ENCODE results near the gene ATP8A2. TPM values are rescaled to one million over a fixed set of nuclear protein-coding genes. Genes with fewer than 3 reads are reported as not detected.

The ATP8A2 gene
- total RNA-seq, 4 donors from 2014 or later = 0.18 to 11.6 (median 1.8) TPM

DNA sequence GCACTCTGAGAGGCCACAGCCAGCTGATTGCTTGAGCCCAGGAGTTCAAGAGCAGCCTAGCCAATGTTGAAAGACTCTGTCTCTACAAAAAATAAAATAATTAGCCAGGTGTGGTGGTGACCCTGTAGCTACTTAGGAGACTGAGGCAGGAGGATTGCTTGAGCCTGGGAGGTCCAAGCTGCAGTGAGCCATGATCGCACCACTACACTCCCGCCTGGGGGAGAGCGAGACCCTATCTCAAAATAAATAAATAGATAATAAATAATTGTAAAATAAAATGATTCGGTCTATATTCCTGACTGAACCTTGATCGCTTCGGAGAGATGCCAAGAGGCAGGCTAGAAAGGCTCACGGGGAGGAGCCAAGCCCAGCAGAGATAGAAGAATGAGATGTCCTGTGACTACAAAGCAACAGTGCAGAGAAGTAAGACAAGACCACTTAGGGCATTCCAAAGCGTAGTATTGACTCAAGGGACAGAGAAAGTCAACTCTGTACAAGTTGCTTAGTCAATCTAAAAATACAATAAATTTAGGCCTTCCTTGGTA lies 667.2 kb downstream of the ATP8A2 start:
- Histone ChIP-seq H3K4me1 (no peaks in the 10 kb centered on the region), H3K36me3 (no peaks in the 10 kb centered on the region), H3K27ac (no peak overlapping the region), H3K4me3 (no peak overlapping the region), H3K27me3 (peaks cover 0 to 4% of the 10 kb centered on the region in 2 donors), H3K9me3 (no peaks in the 10 kb centered on the region)
- TF ChIP-seq, protein P1, sequence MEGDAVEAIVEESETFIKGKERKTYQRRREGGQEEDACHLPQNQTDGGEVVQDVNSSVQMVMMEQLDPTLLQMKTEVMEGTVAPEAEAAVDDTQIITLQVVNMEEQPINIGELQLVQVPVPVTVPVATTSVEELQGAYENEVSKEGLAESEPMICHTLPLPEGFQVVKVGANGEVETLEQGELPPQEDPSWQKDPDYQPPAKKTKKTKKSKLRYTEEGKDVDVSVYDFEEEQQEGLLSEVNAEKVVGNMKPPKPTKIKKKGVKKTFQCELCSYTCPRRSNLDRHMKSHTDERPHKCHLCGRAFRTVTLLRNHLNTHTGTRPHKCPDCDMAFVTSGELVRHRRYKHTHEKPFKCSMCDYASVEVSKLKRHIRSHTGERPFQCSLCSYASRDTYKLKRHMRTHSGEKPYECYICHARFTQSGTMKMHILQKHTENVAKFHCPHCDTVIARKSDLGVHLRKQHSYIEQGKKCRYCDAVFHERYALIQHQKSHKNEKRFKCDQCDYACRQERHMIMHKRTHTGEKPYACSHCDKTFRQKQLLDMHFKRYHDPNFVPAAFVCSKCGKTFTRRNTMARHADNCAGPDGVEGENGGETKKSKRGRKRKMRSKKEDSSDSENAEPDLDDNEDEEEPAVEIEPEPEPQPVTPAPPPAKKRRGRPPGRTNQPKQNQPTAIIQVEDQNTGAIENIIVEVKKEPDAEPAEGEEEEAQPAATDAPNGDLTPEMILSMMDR (IDR thresholded peaks at IDR 0.05) = no peak
- no peak for TF ChIP-seq POLR2A (IDR thresholded peaks at IDR 0.05)
- DNase-seq = no peak

GRCh38 chr13:26041444-26041843 lies 669.7 kb downstream of the ATP8A2 start:
- TF ChIP-seq, protein P1 (IDR thresholded peaks at IDR 0.05) = no peak
- TF ChIP-seq POLR2A (IDR thresholded peaks at IDR 0.05) = no peak

GRCh38 chr13:26042785-26043184 lies 671.0 kb downstream of the ATP8A2 start:
- no peaks in the 10 kb centered on the region for H3K4me1 ChIP-seq
- no peaks in the 10 kb centered on the region for H3K36me3 ChIP-seq
- H3K4me3 ChIP-seq = no peak overlapping the region
- no peaks in the 10 kb centered on the region for H3K27me3 ChIP-seq
- no peaks in the 10 kb centered on the region for H3K9me3 ChIP-seq
- TF ChIP-seq POLR2A (IDR thresholded peaks at IDR 0.05) = no peak
- TF ChIP-seq, protein P1 (IDR thresholded peaks at IDR 0.05) = no peak
- DNase-seq = no peak
- no peak overlapping the region for H3K27ac ChIP-seq

More at GRCh38 chr13:26041444-26041843, 669.7 kb downstream of the ATP8A2 start:
- Histone ChIP-seq H3K4me1 (no peaks in the 10 kb centered on the region), H3K36me3 (no peaks in the 10 kb centered on the region), H3K27me3 (peaks cover 0 to 4% of the 10 kb centered on the region in 2 donors), H3K9me3 (no peaks in the 10 kb centered on the region), H3K27ac (no peak overlapping the region), H3K4me3 (no peak overlapping the region)
- DNase-seq = no peak

- no peaks in the 10 kb centered on the region for H3K4me1 ChIP-seq
- H3K9me3 ChIP-seq = no peaks in the 10 kb centered on the region
- no peak for DNase-seq
- no peaks in the 10 kb centered on the region for H3K36me3 ChIP-seq
- H3K27ac ChIP-seq = no peak overlapping the region
- H3K27me3 ChIP-seq = peaks cover 0 to 5% of the 10 kb centered on the region in 2 donors
- TF ChIP-seq, protein P1 (IDR thresholded peaks at IDR 0.05) = no peak
- TF ChIP-seq POLR2A (IDR thresholded peaks at IDR 0.05) = no peak
- no peak overlapping the region for H3K4me3 ChIP-seq
Observed at GRCh38 chr13:26045142-26045541, 673.4 kb downstream of the ATP8A2 start.

- peaks cover 0 to 19% of the 10 kb centered on the region in 2 donors for H3K27me3 ChIP-seq
- H3K36me3 ChIP-seq = no peaks in the 10 kb centered on the region
- H3K4me1 ChIP-seq = peaks cover 0 to 11% (median 4%) of the 10 kb centered on the region in 4 donors
- TF ChIP-seq POLR2A (IDR thresholded peaks at IDR 0.05) = no peak
- TF ChIP-seq, protein P1 (IDR thresholded peaks at IDR 0.05) = no peak
- H3K9me3 ChIP-seq = no peaks in the 10 kb centered on the region
- no peak overlapping the region for H3K4me3 ChIP-seq
- no peak overlapping the region for H3K27ac ChIP-seq
- DNase-seq = no peak
Observed at GRCh38 chr13:26046639-26047038, 674.9 kb downstream of the ATP8A2 start.
